Sigmoid colon (tissue), 4 donors: ENCODE results near the gene CACNG7.

Experiments
- EP300 ChIP-seq, 4 donors: sonication (generic); formaldehyde crosslinking; IDR thresholded peaks; one replicate each; pipeline ENCODE4 v1.6.1; 2017; ENCODE audit warnings: antibody characterized with exemption in 4 of 4
- POLR2A ChIP-seq, 2 donors: fragments of 450-650 bp; IDR thresholded peaks; one replicate each; pipeline ENCODE4 v1.6.1; 2016; ENCODE audit warnings: antibody characterized with exemption in 2 of 2, mild to moderate bottlenecking in 2 of 2, moderate library complexity in 2 of 2
- POLR2AphosphoS5 ChIP-seq, 4 donors: sonication (generic); formaldehyde crosslinking; IDR thresholded peaks; one replicate each; pipeline ENCODE4 v1.6.1; 2017; ENCODE audit warnings: antibody characterized with exemption in 4 of 4
- TF ChIP-seq, protein P1 (sequence below), 4 experiments: fragments of 450-650 bp in 3 of 4; fragments of 200-600 bp in 1 of 4; IDR thresholded peaks; one replicate each; pipeline ENCODE4 v1.5.1; 2016 to 2019; ENCODE audit warnings: antibody characterized with exemption in 4 of 4, mild to moderate bottlenecking in 3 of 4, moderate library complexity in 2 of 4

DNA sequence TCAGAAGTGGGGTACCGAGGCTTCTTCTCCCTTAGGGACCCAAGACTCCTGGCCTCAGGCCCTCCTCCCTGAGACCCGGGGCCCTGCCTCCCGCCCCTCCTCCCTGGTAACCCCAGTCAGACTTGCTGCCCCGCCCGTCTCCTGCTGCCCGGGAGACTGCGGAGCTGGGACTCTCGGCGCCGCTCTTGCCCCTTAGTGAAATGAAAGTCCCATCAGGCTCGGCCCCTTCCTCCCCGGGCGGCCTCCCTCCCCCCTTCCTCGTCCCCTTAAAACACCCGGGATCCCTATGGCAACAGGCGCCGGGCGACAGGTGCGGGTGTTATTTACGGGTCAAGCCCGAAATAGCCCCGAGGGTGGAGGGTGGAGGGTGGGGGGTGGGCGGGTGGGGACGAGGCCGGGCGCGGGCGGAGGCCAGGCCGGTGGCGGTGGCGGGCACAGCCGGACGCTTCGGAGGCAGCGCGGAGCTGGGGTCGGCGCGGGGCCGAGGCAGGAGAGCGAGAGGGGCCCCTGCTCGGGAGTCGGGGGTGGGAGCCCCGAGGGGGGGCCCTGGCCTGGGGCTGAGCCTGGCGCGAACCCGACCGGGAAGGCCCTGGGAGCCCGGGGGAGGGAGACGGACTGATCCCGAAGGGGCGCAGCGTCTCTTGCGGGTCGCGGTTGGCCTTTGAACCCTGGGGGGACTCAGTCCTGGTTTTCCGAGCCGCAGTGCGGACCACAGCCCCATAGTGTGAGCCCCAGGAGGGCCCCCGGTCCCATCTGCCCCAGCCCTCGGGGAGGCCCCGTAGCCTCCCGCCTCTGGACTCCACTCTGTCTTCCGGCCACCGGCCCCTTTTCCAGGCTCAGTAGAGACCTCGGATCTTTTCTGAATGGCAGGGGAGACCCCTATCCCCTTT is 82.4 kb downstream of the CACNG7 start, which contains the start of gene CACNG6:
- TF ChIP-seq, protein P1, sequence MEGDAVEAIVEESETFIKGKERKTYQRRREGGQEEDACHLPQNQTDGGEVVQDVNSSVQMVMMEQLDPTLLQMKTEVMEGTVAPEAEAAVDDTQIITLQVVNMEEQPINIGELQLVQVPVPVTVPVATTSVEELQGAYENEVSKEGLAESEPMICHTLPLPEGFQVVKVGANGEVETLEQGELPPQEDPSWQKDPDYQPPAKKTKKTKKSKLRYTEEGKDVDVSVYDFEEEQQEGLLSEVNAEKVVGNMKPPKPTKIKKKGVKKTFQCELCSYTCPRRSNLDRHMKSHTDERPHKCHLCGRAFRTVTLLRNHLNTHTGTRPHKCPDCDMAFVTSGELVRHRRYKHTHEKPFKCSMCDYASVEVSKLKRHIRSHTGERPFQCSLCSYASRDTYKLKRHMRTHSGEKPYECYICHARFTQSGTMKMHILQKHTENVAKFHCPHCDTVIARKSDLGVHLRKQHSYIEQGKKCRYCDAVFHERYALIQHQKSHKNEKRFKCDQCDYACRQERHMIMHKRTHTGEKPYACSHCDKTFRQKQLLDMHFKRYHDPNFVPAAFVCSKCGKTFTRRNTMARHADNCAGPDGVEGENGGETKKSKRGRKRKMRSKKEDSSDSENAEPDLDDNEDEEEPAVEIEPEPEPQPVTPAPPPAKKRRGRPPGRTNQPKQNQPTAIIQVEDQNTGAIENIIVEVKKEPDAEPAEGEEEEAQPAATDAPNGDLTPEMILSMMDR (IDR thresholded peaks at IDR 0.05), result no peak
- TF ChIP-seq POLR2AphosphoS5 (IDR thresholded peaks at IDR 0.05) (no peak), EP300 (IDR thresholded peaks at IDR 0.05) (no peak), POLR2A (IDR thresholded peaks at IDR 0.05) (no peak)
